ENCODE results near the gene GABRB1. TPM values are rescaled to one million over a fixed set of nuclear protein-coding genes. Genes with fewer than 3 reads are reported as not detected.

Gene GABRB1
- polyA plus RNA-seq, 2 of the 4 experiments (the other 2 are of a cell fraction): not detected

DNA sequence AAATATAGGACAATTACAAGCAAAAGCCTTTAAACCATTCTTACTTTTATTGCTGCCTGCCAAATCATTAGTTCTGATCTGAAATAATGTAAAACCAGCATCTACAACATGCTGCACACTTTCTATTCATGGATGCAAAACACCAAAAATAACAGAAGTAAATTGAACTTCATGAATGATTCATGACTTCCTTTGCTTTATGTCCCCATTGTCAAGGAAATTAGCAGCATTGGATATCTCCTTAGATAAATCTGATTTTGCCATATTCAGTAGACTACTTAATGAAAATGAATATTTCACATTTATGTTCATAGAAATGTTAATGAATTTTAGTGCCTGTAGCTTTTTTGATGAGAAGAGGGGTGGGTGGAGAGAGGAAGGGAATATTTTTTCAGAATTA, 299.5 kb downstream of the GABRB1 start:
- Histone ChIP-seq H3K4me1 (no peaks in the 10 kb centered on the region), H3K4me2 (no peak overlapping the region), H3K27ac (no peak overlapping the region), H3K9me3 (no peaks in the 10 kb centered on the region), H3K4me3 (no peak overlapping the region)
- no peak for DNase-seq (ENCODE audit: low read depth in 1 of 2, low spot score in 1 of 2)
- TF ChIP-seq, protein P1, sequence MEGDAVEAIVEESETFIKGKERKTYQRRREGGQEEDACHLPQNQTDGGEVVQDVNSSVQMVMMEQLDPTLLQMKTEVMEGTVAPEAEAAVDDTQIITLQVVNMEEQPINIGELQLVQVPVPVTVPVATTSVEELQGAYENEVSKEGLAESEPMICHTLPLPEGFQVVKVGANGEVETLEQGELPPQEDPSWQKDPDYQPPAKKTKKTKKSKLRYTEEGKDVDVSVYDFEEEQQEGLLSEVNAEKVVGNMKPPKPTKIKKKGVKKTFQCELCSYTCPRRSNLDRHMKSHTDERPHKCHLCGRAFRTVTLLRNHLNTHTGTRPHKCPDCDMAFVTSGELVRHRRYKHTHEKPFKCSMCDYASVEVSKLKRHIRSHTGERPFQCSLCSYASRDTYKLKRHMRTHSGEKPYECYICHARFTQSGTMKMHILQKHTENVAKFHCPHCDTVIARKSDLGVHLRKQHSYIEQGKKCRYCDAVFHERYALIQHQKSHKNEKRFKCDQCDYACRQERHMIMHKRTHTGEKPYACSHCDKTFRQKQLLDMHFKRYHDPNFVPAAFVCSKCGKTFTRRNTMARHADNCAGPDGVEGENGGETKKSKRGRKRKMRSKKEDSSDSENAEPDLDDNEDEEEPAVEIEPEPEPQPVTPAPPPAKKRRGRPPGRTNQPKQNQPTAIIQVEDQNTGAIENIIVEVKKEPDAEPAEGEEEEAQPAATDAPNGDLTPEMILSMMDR (IDR thresholded peaks at IDR 0.05): no peak
- CTCF ChIA-PET: no interaction called here
- no peak for FAIRE-seq
- POLR2A ChIA-PET: no interaction called here
- ATAC-seq: no peak

DNA sequence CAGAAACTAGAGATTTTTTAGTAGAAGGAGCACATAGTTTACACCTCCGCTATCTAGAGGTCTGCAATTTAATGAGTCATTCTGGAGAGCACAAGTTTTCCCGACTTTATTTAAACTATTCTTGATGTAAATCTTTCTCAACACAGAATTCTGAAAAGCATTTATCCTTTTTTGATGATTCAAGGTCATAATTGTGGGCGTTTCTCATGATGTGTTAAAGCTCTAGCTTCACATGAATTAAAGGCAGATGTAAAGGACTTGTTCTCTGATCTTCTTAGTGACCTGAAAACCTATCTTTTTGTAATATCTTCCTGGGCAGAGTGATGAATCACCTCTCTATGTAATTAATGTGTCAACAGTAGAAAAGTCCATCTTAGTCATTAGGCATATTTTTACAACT, 303.3 kb downstream of the GABRB1 start:
- H3K27ac ChIP-seq: no peak overlapping the region
- WGBS (ENCODE audit: missing lambda C conversion rate): under 1% methylated on average over 3 of the region's 3 CpGs
- DNase-seq (ENCODE audit: low read depth in 1 of 2, low spot score in 1 of 2): no peak
- no peak for ATAC-seq
- CTCF ChIA-PET: no interaction called here
- FAIRE-seq: no peak
- H3K4me1 ChIP-seq: no peaks in the 10 kb centered on the region
- POLR2A ChIA-PET: no interaction called here
- no peak overlapping the region for H3K4me3 ChIP-seq
- no peaks in the 10 kb centered on the region for H3K9me3 ChIP-seq
- no peak overlapping the region for H3K4me2 ChIP-seq
- TF ChIP-seq TP53 (CRISPR knock-in tag; IDR thresholded peaks at IDR 0.05): no peak
- TF ChIP-seq CBX8 (IDR thresholded peaks at IDR 0.05): no peak
- TF ChIP-seq, protein P1 (IDR thresholded peaks at IDR 0.05): no peak
- no peak for TF ChIP-seq ZFP36 (IDR thresholded peaks at IDR 0.05; ENCODE audit: borderline replicate concordance, partially characterized antibody)

- no peak for DNase-seq (ENCODE audit: low read depth in 1 of 2, low spot score in 1 of 2)
- no peak overlapping the region for H3K4me3 ChIP-seq
- TF ChIP-seq HMGXB4 (CRISPR knock-in tag; IDR thresholded peaks at IDR 0.05; ENCODE audit: borderline replicate concordance): no peak
- TF ChIP-seq FOXS1 (CRISPR knock-in tag; IDR thresholded peaks at IDR 0.05): no peak
- TF ChIP-seq HOXB5 (CRISPR knock-in tag; IDR thresholded peaks at IDR 0.05): no peak
- no peak for TF ChIP-seq NFE2L2 (conservative IDR thresholded peaks at IDR 0.05; ENCODE audit: low read length)
- TF ChIP-seq HDAC2 (IDR thresholded peaks at IDR 0.05): no peak
- TF ChIP-seq MYC (IDR thresholded peaks at IDR 0.05; ENCODE audit: borderline replicate concordance, low read length): no peak
- TF ChIP-seq BCL3 (IDR thresholded peaks at IDR 0.05): no peak
- no peak for TF ChIP-seq EP300 (IDR thresholded peaks at IDR 0.05)
- TF ChIP-seq ZSCAN20 (CRISPR knock-in tag; IDR thresholded peaks at IDR 0.05): no peak
- TF ChIP-seq JUN (IDR thresholded peaks at IDR 0.05): no peak
- no peak for TF ChIP-seq POLR2AphosphoS2 (conservative IDR thresholded peaks at IDR 0.05; ENCODE audit: low read length)
- no peak for TF ChIP-seq ZFP36 (IDR thresholded peaks at IDR 0.05; ENCODE audit: borderline replicate concordance, partially characterized antibody)
- no peak for TF ChIP-seq EHF (CRISPR knock-in tag; IDR thresholded peaks at IDR 0.05)
- no peak for TF ChIP-seq NR3C1 (IDR thresholded peaks at IDR 0.05)
- TF ChIP-seq, protein P2, sequence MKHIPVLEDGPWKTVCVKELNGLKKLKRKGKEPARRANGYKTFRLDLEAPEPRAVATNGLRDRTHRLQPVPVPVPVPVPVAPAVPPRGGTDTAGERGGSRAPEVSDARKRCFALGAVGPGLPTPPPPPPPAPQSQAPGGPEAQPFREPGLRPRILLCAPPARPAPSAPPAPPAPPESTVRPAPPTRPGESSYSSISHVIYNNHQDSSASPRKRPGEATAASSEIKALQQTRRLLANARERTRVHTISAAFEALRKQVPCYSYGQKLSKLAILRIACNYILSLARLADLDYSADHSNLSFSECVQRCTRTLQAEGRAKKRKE (CRISPR knock-in tag; IDR thresholded peaks at IDR 0.05; ENCODE audit: low read depth): no peak
- TF ChIP-seq RNF2 (IDR thresholded peaks at IDR 0.05; ENCODE audit: borderline replicate concordance, low read depth): no peak
- TF ChIP-seq CEBPB (IDR thresholded peaks at IDR 0.05): no peak
- no peak for TF ChIP-seq KDM5A (IDR thresholded peaks at IDR 0.05)
- TF ChIP-seq ESRRA (IDR thresholded peaks at IDR 0.05; ENCODE audit: borderline replicate concordance, low read length): no peak
- no peak for TF ChIP-seq CHD4 (IDR thresholded peaks at IDR 0.05; ENCODE audit: borderline replicate concordance)
- no peak overlapping the region for H3K4me2 ChIP-seq
- no peak for FAIRE-seq
- no peak for ATAC-seq
- ChIA-PET POLR2A (no interaction called here), CTCF (interaction anchor here (0.7 kb wide), 1 partner anchor 14 kb away, joined by 4 read pairs; no protein-coding TSS in a partner anchor)
- H3K4me1 ChIP-seq: no peaks in the 10 kb centered on the region
- H3K9me3 ChIP-seq: no peaks in the 10 kb centered on the region
- no peak overlapping the region for H3K27ac ChIP-seq
- 5% methylated on average over 2 of the region's 2 CpGs for WGBS (ENCODE audit: missing lambda C conversion rate)
Measured at GRCh38 chr4:47337893-47338292, 306.5 kb downstream of the GABRB1 start.
